GM19324 (cell line): ENCODE results near the gene SHISA5.

Experiments used
- ATAC-seq: cut with Tn5 transposase; IDR thresholded peaks from one replicate; pipeline ENCODE4 v1.9.1; 2021; ENCODE audit warnings: mild to moderate bottlenecking, moderate library complexity; ENCODE audit not compliant: unreplicated experiment, low FRiP score

Gene SHISA5

DNA sequence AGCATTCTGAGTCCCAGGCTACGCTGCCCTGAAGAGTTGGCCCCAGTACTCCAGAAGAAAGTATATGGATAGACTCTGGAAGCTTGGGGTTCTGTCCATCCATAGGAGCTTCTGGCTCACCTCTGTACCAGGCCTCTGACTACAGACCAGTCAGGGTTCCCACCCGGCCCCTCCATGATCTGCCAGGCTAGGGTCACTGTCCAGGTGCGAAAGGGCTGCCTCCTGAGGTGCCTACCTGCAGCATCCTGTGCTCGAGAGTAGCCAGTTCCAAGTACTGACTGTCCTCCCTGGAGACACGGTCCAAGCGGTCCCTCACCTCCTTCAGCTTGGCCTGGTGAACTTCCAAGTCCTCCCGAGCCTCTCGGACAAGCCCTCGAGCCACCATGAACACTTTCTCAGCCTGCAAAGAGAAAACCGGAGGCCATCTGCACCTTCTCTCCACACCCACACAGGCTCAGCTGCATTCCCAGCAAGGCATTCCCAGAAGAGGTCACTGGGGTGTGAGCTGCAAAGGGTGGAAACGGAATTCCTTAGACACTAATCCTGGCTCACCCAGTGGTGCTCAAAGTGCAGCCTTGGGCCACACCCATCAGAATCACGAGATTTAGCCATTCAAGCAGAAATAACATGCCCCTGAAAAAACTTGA is 70.4 kb downstream of the SHISA5 start:
- ATAC-seq = no peak

GRCh38 chr3:48432411-48433371 is 71.3 kb downstream of the SHISA5 start:
- ATAC-seq = no peak

- ATAC-seq = no peak
Observed at GRCh38 chr3:48431224-48432029, 72.5 kb downstream of the SHISA5 start.

DNA sequence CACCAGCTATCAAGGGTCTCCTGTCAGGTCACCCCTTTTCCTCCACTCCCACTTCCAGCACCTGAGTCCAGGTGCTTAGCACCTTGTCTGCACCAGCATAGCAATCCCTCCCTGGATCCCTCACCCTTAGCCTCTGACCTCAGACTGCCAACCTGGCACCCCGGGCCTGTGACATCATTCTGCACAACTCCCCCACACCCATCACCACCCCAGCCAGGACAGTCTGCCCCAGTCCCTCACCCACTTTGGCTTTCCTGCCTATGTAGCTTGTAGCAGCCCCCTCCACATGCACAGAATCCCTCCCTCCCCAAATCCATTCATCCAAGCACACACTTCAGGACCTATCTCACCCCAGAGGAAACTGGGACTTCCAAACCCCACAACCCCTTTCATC is 73.3 kb downstream of the SHISA5 start:
- ATAC-seq = no peak

DNA sequence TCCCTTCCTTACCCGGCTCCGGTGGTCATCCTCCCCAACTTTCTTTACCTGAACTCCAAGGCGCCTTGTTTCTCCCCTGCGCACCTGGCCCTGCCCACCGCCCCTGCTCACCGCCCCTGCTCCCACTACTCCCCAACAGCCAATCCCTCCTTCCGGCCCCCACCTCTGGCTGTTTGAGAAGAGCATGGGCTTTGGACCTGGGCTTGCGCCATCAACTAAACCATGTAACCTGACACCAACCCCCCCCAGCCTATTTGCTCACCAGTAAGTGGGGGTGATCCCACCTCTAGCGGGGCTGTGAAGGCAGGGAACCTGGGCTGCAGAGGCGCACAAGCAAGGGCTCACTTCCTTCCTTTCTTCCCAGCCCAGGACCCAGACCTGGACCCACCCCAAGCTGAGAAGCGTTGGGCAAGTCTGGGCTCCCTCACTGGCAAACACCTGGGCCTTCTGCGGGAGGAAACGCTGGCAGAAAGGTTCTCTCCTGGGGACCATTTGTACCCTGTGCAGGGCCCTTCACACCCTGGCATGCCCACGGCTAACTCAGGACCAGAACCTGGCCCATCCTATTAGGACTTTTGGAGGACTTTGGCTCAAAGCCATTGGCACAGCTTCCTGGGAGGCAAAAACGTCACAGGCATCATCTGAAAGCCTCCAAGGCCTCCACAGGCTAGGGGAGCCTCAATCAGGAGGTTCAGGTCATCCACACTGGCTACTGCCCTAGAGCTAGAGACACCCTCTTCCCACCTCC is 73.8 kb downstream of the SHISA5 start, which contains the start of gene PLXNB1:
Gene PLXNB1 (minus strand): TSS at position 127 of the 748 bp plus-strand sequence. CDS start 5,475 bp downstream, outside the sequence.
- ATAC-seq = no peak

- peak; percentile 35 for ATAC-seq
Observed at GRCh38 chr3:48429317-48429959, 74.5 kb downstream of the SHISA5 start.

DNA sequence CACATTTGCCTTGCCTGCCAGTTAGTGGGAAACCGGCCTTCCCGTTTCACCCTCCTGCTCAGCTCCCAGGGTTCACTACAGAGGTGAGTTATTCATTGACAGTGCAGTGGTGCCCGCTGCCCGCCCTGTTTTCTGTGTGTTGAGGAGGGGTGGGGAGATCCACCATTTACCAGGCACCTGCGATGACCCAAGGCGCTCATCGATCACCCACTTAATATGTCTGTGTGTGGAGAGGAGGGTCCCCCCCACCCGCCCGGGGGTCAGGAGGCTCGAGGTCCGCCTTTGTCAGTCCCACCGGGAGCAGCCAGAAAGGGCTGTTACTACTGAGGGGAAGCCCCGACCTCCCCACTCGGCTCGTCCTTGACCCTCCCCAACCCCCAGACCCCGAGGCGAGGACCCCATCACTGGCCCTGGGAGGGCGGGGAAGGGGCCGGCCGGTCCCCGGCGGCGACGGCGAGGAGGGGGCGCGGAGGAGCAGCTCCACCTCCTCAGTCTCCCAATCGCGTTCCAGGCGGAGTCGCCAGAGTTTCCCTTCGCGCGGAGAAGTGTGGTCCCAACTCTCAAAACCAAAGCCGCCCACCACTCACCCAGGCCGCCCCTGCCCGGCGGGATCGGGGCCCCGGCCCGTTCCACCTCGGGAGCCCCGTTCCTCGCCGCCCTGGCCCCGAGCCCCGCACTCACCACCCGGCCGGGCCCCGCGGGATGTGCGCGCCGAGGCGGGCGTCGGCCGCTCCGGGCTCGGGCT is 75.2 kb downstream of the SHISA5 start:
- peak; percentile 38 for ATAC-seq

- no peak for ATAC-seq
Observed at GRCh38 chr3:48428088-48428571, 75.8 kb downstream of the SHISA5 start.

- no peak for ATAC-seq
Observed at GRCh38 chr3:48427630-48427962, 76.4 kb downstream of the SHISA5 start.

DNA sequence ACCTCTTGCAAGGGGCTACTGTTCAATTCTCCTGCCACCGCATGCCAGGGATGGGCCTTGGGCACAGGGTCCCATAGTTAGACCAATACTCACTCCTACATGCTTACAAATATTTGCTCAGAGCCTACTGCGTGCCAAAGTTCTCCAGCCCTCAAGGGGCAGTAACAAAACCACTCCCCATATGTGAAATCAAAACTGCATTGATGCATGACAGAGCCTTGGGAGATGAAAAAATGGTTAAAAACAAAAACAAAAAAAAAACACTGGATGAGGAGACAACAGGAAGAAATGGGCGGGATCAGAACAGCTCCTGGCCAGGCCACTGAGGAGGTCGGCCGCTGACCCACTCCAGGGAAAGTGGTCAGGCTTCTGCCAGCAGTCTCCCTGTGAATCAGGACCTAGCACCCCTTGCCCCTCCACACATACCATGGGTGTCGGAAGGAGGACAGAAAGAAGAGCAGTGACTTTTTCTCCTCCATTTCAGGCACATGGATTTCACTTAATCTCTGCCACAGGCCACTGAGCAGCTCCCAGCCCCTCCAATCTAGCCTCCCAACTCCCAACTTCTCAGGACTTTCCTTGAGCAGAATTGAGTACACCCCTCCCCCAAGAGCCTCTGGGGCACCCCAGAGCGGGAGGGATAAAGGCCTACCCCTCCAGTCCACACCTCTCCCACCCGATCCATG is 76.9 kb downstream of the SHISA5 start:
- ATAC-seq = no peak

GRCh38 chr3:48426401-48426909 is 77.5 kb downstream of the SHISA5 start:
- no peak for ATAC-seq

DNA sequence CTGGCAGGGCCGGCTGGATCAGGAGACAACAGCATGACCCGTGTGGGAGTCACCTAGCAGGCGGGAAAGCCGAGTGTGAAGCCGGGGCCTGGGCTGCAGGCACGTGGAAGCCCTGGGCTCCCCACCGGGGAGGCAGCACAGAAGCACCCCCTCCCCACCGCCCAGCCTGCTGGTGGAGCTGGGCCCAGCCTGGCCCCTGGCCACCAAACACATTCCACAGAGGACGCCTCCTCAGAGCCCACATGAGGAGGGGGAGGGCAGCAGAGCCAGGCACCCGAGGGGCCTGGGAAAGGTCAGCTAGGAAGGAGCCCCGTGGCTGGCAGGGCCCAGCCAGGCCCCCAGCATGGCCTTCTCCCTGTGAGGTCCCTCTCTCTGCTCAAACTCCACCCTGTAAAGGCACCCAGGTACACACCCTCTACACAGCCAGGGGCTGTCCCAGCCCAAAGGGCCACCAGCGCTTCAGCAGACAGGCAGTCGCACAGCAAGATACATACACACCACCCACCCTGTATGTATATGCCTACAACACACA is 78.6 kb downstream of the SHISA5 start:
- ATAC-seq = no peak

GRCh38 chr3:48423883-48424695 is 79.9 kb downstream of the SHISA5 start:
- ATAC-seq = no peak

DNA sequence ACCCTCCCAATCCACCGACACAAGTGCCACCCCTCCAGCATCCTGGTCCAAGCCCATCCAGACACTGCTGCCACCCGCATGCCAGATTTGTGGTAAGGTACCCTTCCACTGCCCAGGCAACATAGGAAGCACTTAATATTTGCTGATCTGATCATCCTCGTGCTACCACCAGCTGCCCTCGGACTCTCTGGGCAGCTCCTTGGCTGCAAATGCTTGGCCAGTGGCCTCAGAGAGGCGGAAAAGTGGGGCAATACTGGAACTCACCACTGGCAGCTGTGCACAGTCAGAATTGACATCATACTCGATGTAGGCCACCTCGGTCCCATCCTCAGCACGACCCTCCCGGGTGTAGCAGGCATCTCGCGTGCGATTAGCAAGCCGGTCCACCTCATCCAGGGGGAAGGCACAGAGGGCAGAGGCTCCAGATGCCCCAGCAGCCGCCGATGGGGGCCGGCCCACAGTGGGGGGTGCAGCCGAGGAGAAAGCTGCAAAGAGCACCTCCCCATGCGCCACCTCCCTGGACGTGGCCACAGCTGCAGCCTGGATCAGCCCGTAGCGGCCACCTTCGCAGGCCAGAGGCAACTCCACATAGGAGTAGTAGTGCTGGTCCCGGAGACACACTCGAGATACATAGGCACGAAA is 80.6 kb downstream of the SHISA5 start:
- no peak for ATAC-seq

DNA sequence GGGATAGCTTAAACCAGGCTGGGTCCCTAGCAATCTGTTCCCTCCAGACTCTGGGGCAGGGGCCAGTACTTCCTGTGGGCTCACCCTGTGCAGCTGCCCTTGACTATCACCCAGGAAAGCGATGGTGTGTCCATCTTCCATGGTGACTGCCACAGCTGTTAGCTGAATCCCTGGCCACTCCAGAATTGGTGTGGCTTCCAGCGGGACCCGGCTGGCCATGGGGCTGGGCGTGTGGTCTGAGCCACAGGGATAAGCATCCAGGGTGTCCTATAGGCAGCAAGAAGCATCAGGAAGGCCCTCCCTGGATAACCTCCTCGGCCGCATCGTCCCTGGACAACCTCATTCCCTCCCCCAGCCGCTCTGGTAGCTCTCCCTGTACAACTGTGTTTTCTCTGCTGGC is 81.3 kb downstream of the SHISA5 start:
- ATAC-seq = no peak

- ATAC-seq = no peak
Observed at GRCh38 chr3:48422272-48422671, 81.7 kb downstream of the SHISA5 start.

DNA sequence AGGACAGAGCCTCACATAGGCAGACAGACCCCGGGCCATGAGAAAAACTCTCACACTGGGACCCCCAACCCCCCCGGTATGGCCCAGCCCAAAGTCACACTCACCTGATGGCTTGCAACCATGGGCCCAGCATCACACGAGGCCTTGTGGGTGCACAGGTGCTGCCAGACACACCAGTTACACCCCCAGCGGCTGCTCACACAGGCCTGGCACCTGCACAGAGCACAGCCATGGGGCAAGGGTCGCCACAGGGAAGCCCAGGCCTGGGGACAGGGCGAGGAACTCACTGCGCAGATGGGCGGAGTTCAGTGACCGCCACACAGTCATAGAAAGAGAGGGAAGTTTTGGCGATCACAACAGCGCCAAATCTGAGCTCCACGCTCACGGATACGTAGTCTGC is 83.4 kb downstream of the SHISA5 start:
- no peak for ATAC-seq
